ENCODE data around the gene MT1H. TPM values are rescaled to one million over a fixed set of nuclear protein-coding genes. Genes with fewer than 3 reads are reported as not detected.

MT1H gene
- total and polyA plus RNA-seq, 2 of the 13 experiments (the other 11 are each of a cell fraction or from before 2014, with no cell fraction given): 0.60 TPM; not detected in 1

- no peak for TF ChIP-seq MEF2D (CRISPR knock-in tag; IDR thresholded peaks at IDR 0.05)
- TF ChIP-seq RBFOX2 (IDR thresholded peaks at IDR 0.05; ENCODE audit: low read depth, low read length): no peak
- no peak for TF ChIP-seq BORCS8-MEF2B (CRISPR knock-in tag; IDR thresholded peaks at IDR 0.05)
- TF ChIP-seq SMAD9 (CRISPR knock-in tag; IDR thresholded peaks at IDR 0.05): 0 out of 2 replicates have a peak, but pooled peaks have one; percentile 58
- TF ChIP-seq ARID4A (CRISPR knock-in tag; IDR thresholded peaks at IDR 0.05; ENCODE audit: borderline replicate concordance): no peak; the same call in 1 of the 2 replicates
- peak; percentile 17; the same call in 1 of the 2 replicates for TF ChIP-seq ZNF597 (CRISPR knock-in tag; IDR thresholded peaks at IDR 0.05)
- no peak for TF ChIP-seq CREB1 (IDR thresholded peaks at IDR 0.05)
- TF ChIP-seq CREB1 (CRISPR knock-in tag; IDR thresholded peaks at IDR 0.05): peak; percentile 19; the same call in 1 of the 2 replicates
- no peak for TF ChIP-seq ZNF577 (CRISPR knock-in tag; IDR thresholded peaks at IDR 0.05; ENCODE audit: borderline replicate concordance, low read depth)
- TF ChIP-seq PRMT3 (CRISPR knock-in tag; IDR thresholded peaks at IDR 0.05; ENCODE audit: borderline replicate concordance, low read depth): 0 out of 2 replicates have a peak, but pooled peaks have one; percentile 34
- no peak for TF ChIP-seq THRA (CRISPR knock-in tag; IDR thresholded peaks at IDR 0.05; ENCODE audit: borderline replicate concordance)
- TF ChIP-seq ELF3 (CRISPR knock-in tag; IDR thresholded peaks at IDR 0.05): 0 out of 2 replicates have a peak, but pooled peaks have one; percentile 30
- TF ChIP-seq KDM5A (IDR thresholded peaks at IDR 0.05; ENCODE audit: borderline replicate concordance, low read length): no peak
- no peak for TF ChIP-seq ZNF263 (CRISPR knock-in tag; IDR thresholded peaks at IDR 0.05)
- 0 out of 2 replicates have a peak, but pooled peaks have one; percentile 6 for TF ChIP-seq DRAP1 (CRISPR knock-in tag; IDR thresholded peaks at IDR 0.05)
- TF ChIP-seq FOSL1 (CRISPR knock-in tag; IDR thresholded peaks at IDR 0.05; ENCODE audit: borderline replicate concordance): no peak
- no peak for TF ChIP-seq ATRX (CRISPR knock-in tag; IDR thresholded peaks at IDR 0.05; ENCODE audit: borderline replicate concordance)
- no peak for TF ChIP-seq ZNF780A (CRISPR knock-in tag; IDR thresholded peaks at IDR 0.05)
- TF ChIP-seq REL (CRISPR knock-in tag; conservative IDR thresholded peaks at IDR 0.05): peak; percentile 34; the same call in 1 of the 2 replicates
- TF ChIP-seq ZNF724P (CRISPR knock-in tag; IDR thresholded peaks at IDR 0.05; ENCODE audit: borderline replicate concordance): no peak
- TF ChIP-seq ZFAT (CRISPR knock-in tag; conservative IDR thresholded peaks at IDR 0.05): no peak
These were observed 43.5 kb upstream of the MT1H start (continued) for GRCh38 chr16:56625943-56626654.

All from HepG2 (cell line).